ENCODE results near the gene TMEM39A.

DNA sequence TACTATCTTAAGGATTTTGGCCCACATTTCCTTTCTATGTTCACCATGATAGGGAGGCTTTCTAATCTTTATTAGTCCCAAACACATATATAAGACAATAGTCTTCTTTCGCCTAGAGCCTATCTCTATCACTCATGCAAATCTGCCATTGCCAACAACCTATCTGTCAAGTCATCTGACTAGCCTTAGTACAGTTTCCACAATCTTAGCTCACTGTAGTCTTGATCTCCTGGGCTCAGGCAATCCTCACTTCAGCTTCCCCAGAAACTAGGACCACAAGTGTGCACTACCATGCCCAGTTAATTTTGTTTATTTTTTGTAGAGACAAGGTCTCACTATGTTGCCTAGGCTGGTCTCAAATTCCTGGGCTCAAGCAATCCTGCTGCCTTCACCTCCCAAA, 6.9 kb downstream of the TMEM39A start:
- TF ChIP-seq CTCF (IDR thresholded peaks at IDR 0.05; ENCODE audit: low read length) = no peak
- no peak for TF ChIP-seq EZH2 (optimal IDR thresholded peaks at IDR 0.05; ENCODE audit: low read depth, low read length)
- no peak for TF ChIP-seq EZH2phosphoT487 (IDR thresholded peaks at IDR 0.05; ENCODE audit: low read length)

Measured in MM.1S (cell line).